Calu3 (cell line): ENCODE results near the gene LRBA. TPM values are rescaled to one million over a fixed set of nuclear protein-coding genes. Genes with fewer than 3 reads are reported as not detected.

Experiments
- BruUV-seq: library from RNA; stranded (reverse); fragments of 400-500 nt; replicated peaks from 2 replicates; lab custom pipeline; 2021; lab: Mats Ljungman, UMichigan
- CTCF ChIA-PET: fragments of 300-600 bp; sonication (Branson Sonifier 250); formaldehyde crosslinking; loops from one replicate; lab custom pipeline; 2022; ENCODE audit warnings: antibody characterized with exemption; lab: Charles Lee
- DNase-seq: peaks from one replicate; pipeline ENCODE4 v3.0.0; 2022
- H3K27ac Mint-ChIP-seq: one replicate; pipeline ENCODE4 v1.8.0; 2022; ENCODE audit warnings: mixed read lengths; ENCODE audit not compliant: unreplicated experiment
- H3K27me3 Mint-ChIP-seq: one replicate; pipeline ENCODE4 v1.8.0; 2022; ENCODE audit warnings: mixed read lengths; ENCODE audit not compliant: unreplicated experiment
- H3K36me3 Mint-ChIP-seq: one replicate; pipeline ENCODE4 v1.8.0; 2022; ENCODE audit warnings: mild to moderate bottlenecking, moderate library complexity, mixed read lengths; ENCODE audit not compliant: insufficient read depth, unreplicated experiment
- H3K4me1 Mint-ChIP-seq: one replicate; pipeline ENCODE4 v1.8.0; 2022; ENCODE audit warnings: mild to moderate bottlenecking, low read depth, mixed read lengths; ENCODE audit not compliant: unreplicated experiment
- H3K4me3 Mint-ChIP-seq: one replicate; pipeline ENCODE4 v1.8.0; 2022; ENCODE audit warnings: mild to moderate bottlenecking, low read depth, moderate library complexity, mixed read lengths; ENCODE audit not compliant: unreplicated experiment
- H3K9me3 Mint-ChIP-seq: one replicate; pipeline ENCODE4 v1.8.0; 2022; ENCODE audit warnings: low read depth, mixed read lengths; ENCODE audit not compliant: unreplicated experiment
- intact Hi-C: fragments of 100-400 bp; cut with micrococcal nuclease; formaldehyde crosslinking; loops from one replicate; pipeline ENCODE4 v1.10.0; 2022; ENCODE audit not compliant: unreplicated experiment
- total RNA-seq: library from RNA; stranded (reverse); gene quantifications from 2 replicates; pipeline ENCODE4 v1.2.3, GENCODE V29; 2022
- TF ChIP-seq, protein P1 (sequence below): fragments of 200-600 bp; IDR thresholded peaks from one replicate; pipeline ENCODE4 v1.8.0; 2022; ENCODE audit warnings: antibody characterized with exemption; ENCODE audit not compliant: unreplicated experiment

The LRBA gene
- total RNA-seq, 1 experiment from 2014 or later: 49.0 TPM

DNA sequence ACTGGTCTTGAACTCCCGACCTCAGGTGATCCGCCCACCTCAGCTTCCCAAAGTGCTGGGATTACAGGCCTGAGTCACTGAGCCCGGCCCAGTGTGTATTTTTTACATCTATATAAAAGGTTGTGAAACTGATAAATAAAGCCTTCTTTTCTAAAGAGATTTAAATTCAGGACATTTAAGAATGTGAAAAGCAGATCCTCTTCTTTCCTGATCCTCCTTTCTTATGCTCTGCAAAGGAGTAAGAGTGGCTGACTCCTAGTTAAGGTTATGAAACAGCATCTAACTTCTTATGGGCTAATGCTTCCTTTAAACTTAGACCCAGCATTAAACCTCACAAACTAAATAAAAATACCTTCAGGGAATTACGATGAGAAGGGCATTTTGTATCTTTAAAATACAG is 630.8 kb downstream of the LRBA start:
- Mint-ChIP-seq H3K4me1 (no peaks in the 10 kb centered on the region), H3K4me3 (no peak overlapping the region), H3K27me3 (no peaks in the 10 kb centered on the region), H3K9me3 (no peaks in the 10 kb centered on the region), H3K27ac (no peak overlapping the region), H3K36me3 (no peaks in the 10 kb centered on the region)
- TF ChIP-seq, protein P1, sequence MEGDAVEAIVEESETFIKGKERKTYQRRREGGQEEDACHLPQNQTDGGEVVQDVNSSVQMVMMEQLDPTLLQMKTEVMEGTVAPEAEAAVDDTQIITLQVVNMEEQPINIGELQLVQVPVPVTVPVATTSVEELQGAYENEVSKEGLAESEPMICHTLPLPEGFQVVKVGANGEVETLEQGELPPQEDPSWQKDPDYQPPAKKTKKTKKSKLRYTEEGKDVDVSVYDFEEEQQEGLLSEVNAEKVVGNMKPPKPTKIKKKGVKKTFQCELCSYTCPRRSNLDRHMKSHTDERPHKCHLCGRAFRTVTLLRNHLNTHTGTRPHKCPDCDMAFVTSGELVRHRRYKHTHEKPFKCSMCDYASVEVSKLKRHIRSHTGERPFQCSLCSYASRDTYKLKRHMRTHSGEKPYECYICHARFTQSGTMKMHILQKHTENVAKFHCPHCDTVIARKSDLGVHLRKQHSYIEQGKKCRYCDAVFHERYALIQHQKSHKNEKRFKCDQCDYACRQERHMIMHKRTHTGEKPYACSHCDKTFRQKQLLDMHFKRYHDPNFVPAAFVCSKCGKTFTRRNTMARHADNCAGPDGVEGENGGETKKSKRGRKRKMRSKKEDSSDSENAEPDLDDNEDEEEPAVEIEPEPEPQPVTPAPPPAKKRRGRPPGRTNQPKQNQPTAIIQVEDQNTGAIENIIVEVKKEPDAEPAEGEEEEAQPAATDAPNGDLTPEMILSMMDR: no peak
- no peak for DNase-seq
- intact Hi-C loops: no loop called here
- BruUV-seq: no TSS peak
- CTCF ChIA-PET: no interaction called here

DNA sequence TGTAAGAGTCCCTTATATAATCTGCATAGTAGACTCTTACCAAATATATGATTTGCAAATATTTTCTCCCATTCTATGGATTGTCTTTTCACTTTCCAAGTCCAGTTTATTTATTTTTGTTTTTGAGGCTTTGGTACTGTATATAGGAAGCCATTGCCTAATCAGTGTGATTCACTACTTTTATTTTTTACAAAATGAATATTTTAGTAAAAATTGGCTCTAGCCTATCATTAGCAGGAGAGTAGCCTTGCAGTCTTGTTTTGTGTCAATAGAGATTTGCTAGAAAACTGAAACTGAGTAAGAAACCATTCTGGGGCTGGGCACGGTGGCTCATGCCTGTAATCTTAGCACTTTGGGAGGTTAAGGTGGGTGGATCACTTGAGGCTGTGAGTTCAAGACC is 633.1 kb downstream of the LRBA start:
- Mint-ChIP-seq H3K4me3 (no peak overlapping the region), H3K4me1 (no peaks in the 10 kb centered on the region), H3K27ac (no peak overlapping the region), H3K9me3 (no peaks in the 10 kb centered on the region), H3K36me3 (no peaks in the 10 kb centered on the region), H3K27me3 (no peaks in the 10 kb centered on the region)
- no TSS peak for BruUV-seq
- TF ChIP-seq, protein P1: no peak
- intact Hi-C loops: no loop called here
- no peak for DNase-seq
- CTCF ChIA-PET: no interaction called here

DNA sequence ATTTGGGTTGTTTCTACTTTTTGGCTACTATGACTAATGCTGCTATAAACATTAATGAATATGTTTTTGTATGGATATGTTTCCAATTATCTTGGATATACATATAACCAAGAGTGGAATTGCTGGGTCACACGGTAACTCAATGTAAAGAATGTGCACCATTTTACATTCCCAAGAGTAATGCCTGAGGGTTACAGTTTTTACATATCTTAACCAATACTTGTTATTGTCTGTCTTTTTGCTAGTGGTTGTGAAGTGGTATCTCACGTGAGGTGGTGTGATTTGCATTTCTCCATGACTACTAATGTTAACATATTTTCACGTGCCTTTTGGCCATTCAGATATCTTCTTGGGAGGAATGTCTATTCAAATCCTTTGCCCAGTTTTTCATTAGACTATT is 633.5 kb downstream of the LRBA start:
- H3K4me1 Mint-ChIP-seq: no peaks in the 10 kb centered on the region
- no peaks in the 10 kb centered on the region for H3K36me3 Mint-ChIP-seq
- CTCF ChIA-PET: no interaction called here
- TF ChIP-seq, protein P1: no peak
- intact Hi-C loops: no loop called here
- no TSS peak for BruUV-seq
- H3K27me3 Mint-ChIP-seq: no peaks in the 10 kb centered on the region
- no peak overlapping the region for H3K27ac Mint-ChIP-seq
- no peaks in the 10 kb centered on the region for H3K9me3 Mint-ChIP-seq
- no peak for DNase-seq
- H3K4me3 Mint-ChIP-seq: no peak overlapping the region

DNA sequence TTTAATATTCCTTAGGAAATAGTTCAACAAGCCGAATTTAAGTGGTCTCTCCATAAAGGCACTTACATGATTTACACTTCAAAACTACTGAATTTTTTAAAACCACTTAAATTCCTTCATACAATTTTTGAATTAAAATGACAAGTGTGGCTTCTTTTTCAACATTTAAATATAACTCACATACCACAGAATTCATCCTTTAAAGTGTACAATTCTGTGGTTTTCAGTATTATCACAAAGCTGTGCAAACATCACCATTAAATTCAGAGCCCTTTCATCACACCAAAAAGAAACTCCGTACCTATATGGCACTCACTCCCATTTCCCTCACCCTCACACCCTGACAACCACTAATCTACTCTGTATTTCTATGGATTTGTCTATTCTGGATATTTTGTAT is 634.0 kb downstream of the LRBA start:
- BruUV-seq: no TSS peak
- TF ChIP-seq, protein P1: no peak
- H3K4me1 Mint-ChIP-seq: no peaks in the 10 kb centered on the region
- no peak for DNase-seq
- no peak overlapping the region for H3K27ac Mint-ChIP-seq
- intact Hi-C loops: no loop called here
- CTCF ChIA-PET: no interaction called here
- H3K4me3 Mint-ChIP-seq: no peak overlapping the region
- no peaks in the 10 kb centered on the region for H3K9me3 Mint-ChIP-seq
- H3K27me3 Mint-ChIP-seq: no peaks in the 10 kb centered on the region
- H3K36me3 Mint-ChIP-seq: no peaks in the 10 kb centered on the region
